NCI-H146 treated with DMSO at 0.1 percent for 48 hours (cell line): ENCODE data around the gene BSG.

Source experiments
- DNase-seq: peaks from one replicate; lab custom pipeline; 2025; ENCODE audit not compliant: unreplicated experiment; lab: John Stamatoyannopoulos, UW

BSG gene

DNA sequence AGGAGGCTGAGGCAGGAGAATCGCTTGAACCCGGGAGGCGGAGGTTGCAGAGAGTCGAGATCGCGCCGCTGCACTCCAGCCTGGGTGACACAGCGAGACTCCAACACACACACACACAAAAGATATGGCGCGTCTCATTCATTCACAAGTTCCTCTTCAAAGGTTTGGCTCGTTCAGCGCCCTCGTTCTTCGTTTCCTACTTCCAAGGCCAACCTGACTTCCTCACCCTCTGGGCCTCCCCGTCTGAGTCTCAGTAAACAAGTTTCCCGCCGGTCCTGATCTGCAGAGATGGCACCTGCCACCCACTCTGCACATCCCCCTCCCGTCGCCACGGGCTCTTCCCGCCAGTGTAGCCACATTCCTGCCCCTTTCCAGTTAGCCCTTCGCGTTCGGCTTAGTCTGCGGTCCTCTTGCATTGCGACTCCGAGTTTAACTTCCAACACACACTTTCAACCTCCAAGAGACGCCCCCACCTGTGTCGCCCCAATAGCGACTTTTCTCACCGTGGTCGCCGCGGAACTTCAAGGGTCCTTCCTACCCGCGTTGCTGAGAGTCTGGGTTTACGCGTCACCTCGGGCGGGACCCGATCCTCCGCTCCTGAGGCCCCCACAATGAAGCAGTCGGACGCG lies 1.3 kb upstream of the BSG start:
- peak; percentile 36 for DNase-seq

DNA sequence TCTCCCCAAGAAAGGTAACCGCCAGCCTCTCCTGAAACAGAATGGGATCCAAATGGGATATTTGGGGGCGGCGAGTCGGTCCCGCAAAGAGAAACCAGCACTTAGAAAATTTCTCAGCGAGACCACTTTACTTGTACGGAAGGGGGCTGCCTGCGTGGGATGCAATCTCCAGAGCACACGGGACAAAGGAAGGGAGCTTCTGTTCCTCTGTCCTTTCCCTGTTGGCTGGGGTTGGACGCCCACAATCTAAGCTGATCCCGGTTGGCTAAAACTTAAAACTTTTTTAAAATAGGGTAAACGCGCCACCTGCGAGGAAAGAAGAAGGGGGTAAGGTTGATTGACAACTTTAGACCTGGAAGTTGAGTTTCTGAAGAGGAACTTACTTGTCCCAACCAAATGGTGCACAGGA lies 826 bp upstream of the BSG start:
- no peak for DNase-seq

- no peak for DNase-seq
Measured at GRCh38 chr19:572743-573518, 535 bp downstream of the BSG start.

- DNase-seq, result no peak
Measured at GRCh38 chr19:573519-573825, 1.1 kb downstream of the BSG start.

DNA sequence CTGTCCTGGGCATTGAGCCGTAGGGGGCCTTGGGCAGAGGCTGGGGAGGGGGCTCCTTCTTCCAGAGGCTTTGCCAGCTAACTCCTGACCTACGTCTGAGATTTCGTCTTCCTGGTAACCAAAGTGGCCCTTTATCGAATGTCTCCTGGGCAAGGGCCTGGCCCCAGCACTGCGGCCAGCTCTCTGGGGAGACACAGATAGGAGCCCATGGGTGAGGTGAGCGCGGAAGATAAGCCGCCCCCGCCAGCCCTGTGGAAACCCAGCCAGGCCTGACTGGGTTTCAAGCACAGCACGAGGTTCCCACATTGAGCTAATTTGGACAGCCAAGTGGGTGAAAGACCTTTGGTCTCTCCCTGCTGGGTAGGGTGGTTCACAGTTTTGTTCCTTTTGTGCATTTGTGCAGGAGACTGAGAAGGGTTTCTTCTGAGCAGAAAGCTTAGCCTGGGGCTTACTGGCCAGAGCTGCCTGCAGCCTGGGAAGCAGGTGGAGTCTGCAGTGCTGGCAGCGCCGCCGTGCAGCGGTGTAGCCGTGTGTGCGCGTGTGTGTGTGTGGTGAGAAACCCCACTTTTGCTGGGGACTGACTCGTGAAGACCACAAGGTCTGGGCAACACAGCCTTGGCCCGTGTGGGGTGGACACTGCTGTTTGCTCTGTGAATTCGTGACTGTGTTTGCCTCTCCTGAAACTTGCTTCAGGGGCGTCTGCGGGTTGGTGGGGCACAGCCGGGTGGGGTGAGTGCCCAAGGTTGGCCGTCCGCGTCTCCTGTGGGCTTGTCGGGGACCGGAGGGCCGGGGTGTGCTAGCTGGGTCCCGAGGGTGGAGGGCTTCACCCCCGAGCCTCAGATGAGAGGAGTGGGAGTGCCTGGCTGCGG lies 2.5 kb downstream of the BSG start:
- DNase-seq, result no peak

- DNase-seq, result no peak
Measured at GRCh38 chr19:575527-576506, 3.4 kb downstream of the BSG start.

DNA sequence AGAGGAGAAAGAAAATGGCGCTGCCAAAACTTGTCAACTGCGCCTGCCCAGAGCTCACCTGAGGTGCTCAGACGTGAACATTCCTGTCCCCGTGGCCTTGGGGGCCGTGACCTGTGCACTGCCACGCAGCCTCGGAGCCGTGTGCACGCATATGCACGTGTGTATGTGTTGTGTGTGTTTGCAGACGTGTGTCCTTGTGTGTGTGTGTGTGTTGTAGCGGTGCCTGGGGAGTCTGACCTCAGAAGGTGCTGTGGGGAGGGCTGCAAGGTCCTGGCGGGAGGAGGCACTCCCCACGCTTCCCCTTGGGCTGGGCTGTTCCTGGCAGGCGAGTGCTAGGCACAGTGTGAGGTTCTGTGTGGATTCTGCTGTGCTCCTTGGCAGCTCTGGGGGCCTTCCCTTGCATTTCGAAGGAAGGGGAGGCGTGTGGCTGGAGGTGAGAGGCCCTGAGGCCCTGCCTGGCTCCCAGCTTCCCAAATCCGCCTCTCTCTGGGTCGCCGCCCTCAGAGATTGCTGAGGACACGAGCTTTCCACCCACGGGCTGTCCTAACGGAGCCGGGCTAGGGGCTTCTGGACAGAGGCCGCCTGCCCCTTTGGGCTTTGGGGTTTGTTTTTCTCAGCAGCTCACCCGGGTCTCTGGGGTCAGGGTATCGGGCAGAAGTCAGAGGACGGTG lies 4.5 kb downstream of the BSG start:
- no peak for DNase-seq

- no peak for DNase-seq
Measured at GRCh38 chr19:577439-578392, 5.3 kb downstream of the BSG start.

- DNase-seq, result no peak
Measured at GRCh38 chr19:579111-579841, 6.9 kb downstream of the BSG start.

- DNase-seq, result no peak
Measured at GRCh38 chr19:579842-580155, 7.4 kb downstream of the BSG start.

DNA sequence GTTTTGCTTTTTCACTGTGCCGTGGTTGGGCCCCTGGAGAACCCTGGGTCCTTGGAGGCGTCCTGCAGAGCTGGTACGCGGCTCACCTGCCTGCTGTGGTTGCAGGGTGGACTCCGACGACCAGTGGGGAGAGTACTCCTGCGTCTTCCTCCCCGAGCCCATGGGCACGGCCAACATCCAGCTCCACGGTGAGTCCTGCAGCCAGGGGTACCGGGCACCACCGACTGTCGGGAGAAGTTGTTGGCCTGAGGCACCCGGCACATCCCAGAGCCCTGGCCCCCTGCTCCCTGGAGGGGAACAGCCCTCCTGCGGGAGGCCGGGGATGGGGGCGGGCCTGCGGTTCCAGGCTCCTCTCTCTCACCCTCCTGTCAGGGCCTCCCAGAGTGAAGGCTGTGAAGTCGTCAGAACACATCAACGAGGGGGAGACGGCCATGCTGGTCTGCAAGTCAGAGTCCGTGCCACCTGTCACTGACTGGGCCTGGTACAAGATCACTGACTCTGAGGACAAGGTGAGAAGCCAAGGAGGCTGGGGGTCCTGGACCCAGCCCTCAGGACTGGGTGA lies 8.0 kb downstream of the BSG start:
- DNase-seq, result no peak

GRCh38 chr19:581399-582111 lies 9.2 kb downstream of the BSG start:
- DNase-seq, result no peak

DNA sequence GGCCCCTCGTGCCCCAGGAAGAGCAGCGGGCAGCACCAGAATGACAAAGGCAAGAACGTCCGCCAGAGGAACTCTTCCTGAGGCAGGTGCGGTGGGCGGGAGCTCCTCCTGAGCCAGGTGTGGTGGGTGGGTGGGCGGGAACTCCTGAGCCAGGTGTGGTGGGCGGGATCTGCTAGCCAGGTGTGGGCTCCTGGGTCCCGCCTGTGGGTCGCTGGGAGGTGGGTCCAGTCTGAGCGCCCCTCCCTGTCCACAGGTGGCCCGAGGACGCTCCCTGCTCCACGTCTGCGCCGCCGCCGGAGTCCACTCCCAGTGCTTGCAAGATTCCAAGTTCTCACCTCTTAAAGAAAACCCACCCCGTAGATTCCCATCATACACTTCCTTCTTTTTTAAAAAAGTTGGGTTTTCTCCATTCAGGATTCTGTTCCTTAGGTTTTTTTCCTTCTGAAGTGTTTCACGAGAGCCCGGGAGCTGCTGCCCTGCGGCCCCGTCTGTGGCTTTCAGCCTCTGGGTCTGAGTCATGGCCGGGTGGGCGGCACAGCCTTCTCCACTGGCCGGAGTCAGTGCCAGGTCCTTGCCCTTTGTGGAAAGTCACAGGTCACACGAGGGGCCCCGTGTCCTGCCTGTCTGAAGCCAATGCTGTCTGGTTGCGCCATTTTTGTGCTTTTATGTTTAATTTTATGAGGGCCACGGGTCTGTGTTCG lies 10.3 kb downstream of the BSG start:
- DNase-seq, result no peak

DNA sequence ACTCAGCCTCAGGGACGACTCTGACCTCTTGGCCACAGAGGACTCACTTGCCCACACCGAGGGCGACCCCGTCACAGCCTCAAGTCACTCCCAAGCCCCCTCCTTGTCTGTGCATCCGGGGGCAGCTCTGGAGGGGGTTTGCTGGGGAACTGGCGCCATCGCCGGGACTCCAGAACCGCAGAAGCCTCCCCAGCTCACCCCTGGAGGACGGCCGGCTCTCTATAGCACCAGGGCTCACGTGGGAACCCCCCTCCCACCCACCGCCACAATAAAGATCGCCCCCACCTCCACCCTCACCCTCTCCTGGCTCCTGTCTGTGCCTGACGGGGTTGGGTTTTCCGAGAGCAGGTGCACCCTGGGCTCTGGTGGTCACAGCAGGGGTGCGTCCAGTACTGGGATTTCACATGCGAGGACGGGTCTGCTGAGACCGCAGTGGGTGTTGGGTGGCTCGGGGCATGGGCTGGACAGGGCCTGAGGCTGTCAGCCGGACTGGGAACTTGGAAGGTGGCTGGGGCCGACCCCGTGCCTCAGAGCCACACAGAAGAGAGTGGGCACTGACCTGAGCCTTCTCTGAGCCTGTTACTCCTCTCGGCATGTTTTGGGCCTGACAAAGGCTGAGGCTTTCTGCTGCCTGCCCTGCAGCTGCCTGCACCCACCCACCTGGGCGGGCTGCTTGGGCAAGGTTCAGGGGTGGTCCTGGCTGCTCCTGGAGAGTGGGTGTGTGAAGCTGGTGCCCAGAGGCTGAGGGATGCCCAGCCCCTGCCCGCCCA lies 11.0 kb downstream of the BSG start:
- DNase-seq, result no peak

DNA sequence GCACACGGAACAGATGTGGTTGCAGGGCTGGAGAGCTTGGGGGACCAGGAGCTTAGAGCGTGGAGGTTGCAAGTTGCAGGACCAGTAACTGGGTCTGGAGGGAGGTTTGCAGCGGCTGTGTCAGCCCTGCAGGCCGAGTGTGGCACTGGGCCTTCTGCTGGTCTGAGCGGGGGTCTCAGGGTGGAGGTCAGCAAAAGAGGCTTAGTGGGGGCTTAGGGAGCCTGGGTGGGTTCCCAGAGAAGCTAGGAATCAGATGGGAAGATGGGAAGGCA lies 11.5 kb downstream of the BSG start:
- DNase-seq, result no peak

DNA sequence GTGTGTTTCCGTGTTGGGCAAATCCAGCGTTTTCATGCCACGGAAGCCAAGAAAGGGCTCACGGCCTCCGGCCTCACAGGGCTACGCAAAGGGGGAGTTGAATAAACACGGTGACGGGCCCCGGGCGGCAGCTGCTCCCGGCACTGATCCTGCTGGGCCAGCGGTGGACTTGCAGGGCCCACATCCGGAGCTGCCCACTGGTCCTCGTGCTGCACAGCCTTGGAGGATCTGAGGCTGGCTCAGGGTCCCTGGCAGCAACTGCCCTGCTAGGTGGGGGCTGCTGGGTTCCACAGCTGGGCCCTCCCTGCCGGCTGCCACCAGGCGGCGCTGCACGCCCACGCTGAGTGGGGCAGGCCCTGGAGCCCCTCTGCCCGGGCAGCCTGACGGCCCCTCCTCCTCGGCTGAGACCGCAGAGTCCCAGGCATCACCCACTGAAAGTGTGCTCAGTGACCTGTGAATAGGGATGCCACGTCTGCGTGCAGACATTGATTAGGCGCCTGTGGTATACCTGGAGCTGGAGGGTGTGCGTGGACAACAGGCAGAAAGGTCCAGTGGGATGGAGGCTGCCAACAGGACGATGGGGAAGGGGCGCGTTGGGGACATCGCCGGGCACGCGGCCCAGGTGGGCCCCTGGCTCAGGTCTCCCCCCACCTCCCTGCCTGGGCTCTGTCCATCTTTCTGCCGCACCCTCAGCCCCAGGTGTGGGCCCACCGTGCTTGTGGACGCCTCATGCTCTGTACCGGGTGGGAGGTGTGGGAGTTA lies 12.0 kb downstream of the BSG start:
- no peak for DNase-seq
